Activated T-helper 1 cell treated with anti-CD3 and anti-CD28 coated beads, Interleukin-12 subunit alpha, Interleukin-12 subunit beta, Interleukin-2, Interleukin-4 antibody, amounts not matched to agents 30 ng/mL and 10 ng/mL and 1 ng/mL, durations not matched to agents 14 hours and 24 hours and 36 hours (primary cell): ENCODE data around the gene BTC. TPM values are rescaled to one million over a fixed set of nuclear protein-coding genes. Genes with fewer than 3 reads are reported as not detected.
"Not testable (repeated sequence)": the region's sequence is repeated elsewhere in the genome, so short reads cannot be mapped to it uniquely, and the experiment has no call there.

ENCODE experiments used
- DNase-seq: peaks from one replicate; pipeline ENCODE4 v3.0.0; 2021; ENCODE audit warnings: low spot score
- H3K27ac Mint-ChIP-seq: one replicate; pipeline ENCODE4 v1.8.0; 2021; ENCODE audit warnings: mild to moderate bottlenecking, mixed read lengths
- H3K27me3 Mint-ChIP-seq: one replicate; pipeline ENCODE4 v1.8.0; 2022; ENCODE audit warnings: mild to moderate bottlenecking, moderate library complexity, mixed read lengths; ENCODE audit not compliant: insufficient read depth
- H3K36me3 Mint-ChIP-seq: one replicate; pipeline ENCODE4 v1.8.0; 2021; ENCODE audit warnings: low read depth, mixed read lengths
- H3K4me1 Mint-ChIP-seq: one replicate; pipeline ENCODE4 v1.8.0; 2021; ENCODE audit warnings: low read depth, mixed read lengths
- H3K4me3 Mint-ChIP-seq: one replicate; pipeline ENCODE4 v1.8.0; 2021; ENCODE audit warnings: mild to moderate bottlenecking, moderate library complexity, mixed read lengths
- H3K9me3 Mint-ChIP-seq: one replicate; pipeline ENCODE4 v1.8.0; 2021; ENCODE audit warnings: mixed read lengths
- intact Hi-C: fragments of 100-400 bp; cut with micrococcal nuclease; formaldehyde crosslinking; loops from one replicate; pipeline ENCODE4 v1.15.1; 2024
- total RNA-seq: library from RNA; stranded (reverse); gene quantifications from 2 replicates; pipeline ENCODE4 v1.2.3, GENCODE V29; 2022

BTC gene
- total RNA-seq, 1 donor from 2014 or later = not detected

GRCh38 chr4:74751856-74752255 lies 42.5 kb downstream of the BTC start:
- Mint-ChIP-seq H3K4me1 (no peaks in the 10 kb centered on the region), H3K27ac (no peak overlapping the region), H3K9me3 (no peaks in the 10 kb centered on the region), H3K4me3 (no peak overlapping the region), H3K36me3 (no peaks in the 10 kb centered on the region), H3K27me3 (no peaks in the 10 kb centered on the region)
- no peak for DNase-seq
- intact Hi-C loops = no loop called here

GRCh38 chr4:74751247-74751646 lies 43.1 kb downstream of the BTC start:
- no peak for DNase-seq
- no peak overlapping the region for H3K27ac Mint-ChIP-seq
- no peaks in the 10 kb centered on the region for H3K4me1 Mint-ChIP-seq
- no peaks in the 10 kb centered on the region for H3K36me3 Mint-ChIP-seq
- no peak overlapping the region for H3K4me3 Mint-ChIP-seq
- intact Hi-C loops = no loop called here
- H3K9me3 Mint-ChIP-seq = no peaks in the 10 kb centered on the region
- no peaks in the 10 kb centered on the region for H3K27me3 Mint-ChIP-seq

- Mint-ChIP-seq H3K36me3 (no peaks in the 10 kb centered on the region), H3K27ac (no peak overlapping the region), H3K9me3 (no peaks in the 10 kb centered on the region), H3K27me3 (no peaks in the 10 kb centered on the region), H3K4me1 (no peaks in the 10 kb centered on the region), H3K4me3 (no peak overlapping the region)
- DNase-seq = no peak
- intact Hi-C loops = no loop called here
Observed at GRCh38 chr4:74742185-74742584, 52.1 kb downstream of the BTC start.

GRCh38 chr4:74738464-74739143 lies 55.7 kb downstream of the BTC start:
- H3K4me1 Mint-ChIP-seq = no peaks in the 10 kb centered on the region
- H3K36me3 Mint-ChIP-seq = no peaks in the 10 kb centered on the region
- no peaks in the 10 kb centered on the region for H3K9me3 Mint-ChIP-seq
- no peak for DNase-seq
- H3K4me3 Mint-ChIP-seq = no peak overlapping the region
- intact Hi-C loops = no loop called here
- no peak overlapping the region for H3K27ac Mint-ChIP-seq
- H3K27me3 Mint-ChIP-seq = no peaks in the 10 kb centered on the region

- no peaks in the 10 kb centered on the region for H3K27me3 Mint-ChIP-seq
- no peak overlapping the region for H3K4me3 Mint-ChIP-seq
- H3K4me1 Mint-ChIP-seq = no peaks in the 10 kb centered on the region
Observed at GRCh38 chr4:74734995-74735394, 59.3 kb downstream of the BTC start.

GRCh38 chr4:74733756-74734155 lies 60.6 kb downstream of the BTC start:
- intact Hi-C loops = no loop called here
- no peaks in the 10 kb centered on the region for H3K9me3 Mint-ChIP-seq
- no peak overlapping the region for H3K27ac Mint-ChIP-seq
- no peak overlapping the region for H3K4me3 Mint-ChIP-seq
- no peak for DNase-seq
- H3K27me3 Mint-ChIP-seq = no peaks in the 10 kb centered on the region
- H3K36me3 Mint-ChIP-seq = no peaks in the 10 kb centered on the region
- H3K4me1 Mint-ChIP-seq = no peaks in the 10 kb centered on the region

More at GRCh38 chr4:74734995-74735394, 59.3 kb downstream of the BTC start:
- H3K36me3 Mint-ChIP-seq = no peaks in the 10 kb centered on the region
- no peak overlapping the region for H3K27ac Mint-ChIP-seq
- intact Hi-C loops = no loop called here
- H3K9me3 Mint-ChIP-seq = no peaks in the 10 kb centered on the region
- no peak for DNase-seq

- Mint-ChIP-seq H3K27me3 (peaks cover 4% of the 10 kb centered on the region), H3K4me3 (no peak overlapping the region), H3K27ac (no peak overlapping the region), H3K9me3 (peaks cover 8% of the 10 kb centered on the region), H3K4me1 (no peaks in the 10 kb centered on the region), H3K36me3 (no peaks in the 10 kb centered on the region)
- DNase-seq = no peak
- intact Hi-C loops = no loop called here
Observed at GRCh38 chr4:74724979-74725378, 69.3 kb downstream of the BTC start.

GRCh38 chr4:74716436-74716765 lies 77.9 kb downstream of the BTC start:
- no peaks in the 10 kb centered on the region for H3K27me3 Mint-ChIP-seq
- no peak overlapping the region for H3K4me3 Mint-ChIP-seq
- H3K4me1 Mint-ChIP-seq = no peaks in the 10 kb centered on the region
- no peaks in the 10 kb centered on the region for H3K9me3 Mint-ChIP-seq
- H3K27ac Mint-ChIP-seq = no peak overlapping the region
- no peaks in the 10 kb centered on the region for H3K36me3 Mint-ChIP-seq
- intact Hi-C loops = no loop called here
- no peak for DNase-seq

- Mint-ChIP-seq H3K36me3 (no peaks in the 10 kb centered on the region), H3K27me3 (no peaks in the 10 kb centered on the region), H3K4me1 (no peaks in the 10 kb centered on the region), H3K9me3 (no peaks in the 10 kb centered on the region), H3K27ac (no peak overlapping the region), H3K4me3 (no peak overlapping the region)
- no peak for DNase-seq
- intact Hi-C loops = no loop called here
Observed at GRCh38 chr4:74715706-74716435, 78.5 kb downstream of the BTC start.

- Mint-ChIP-seq H3K36me3 (no peaks in the 10 kb centered on the region), H3K4me1 (no peaks in the 10 kb centered on the region), H3K27me3 (no peaks in the 10 kb centered on the region), H3K27ac (no peak overlapping the region), H3K9me3 (no peaks in the 10 kb centered on the region), H3K4me3 (no peak overlapping the region)
- intact Hi-C loops = no loop called here
- no peak for DNase-seq
Observed at GRCh38 chr4:74714611-74715130, 79.7 kb downstream of the BTC start.

- H3K27me3 Mint-ChIP-seq, DNase-seq, H3K9me3 Mint-ChIP-seq, H3K27ac Mint-ChIP-seq, intact Hi-C loops, H3K36me3 Mint-ChIP-seq, H3K4me1 Mint-ChIP-seq, H3K4me3 Mint-ChIP-seq: not testable (repeated sequence)
Observed at GRCh38 chr4:74708135-74708534, 86.2 kb downstream of the BTC start.
